ENCODE data around the gene BCAS1. TPM values are rescaled to one million over a fixed set of nuclear protein-coding genes. Genes with fewer than 3 reads are reported as not detected.
A peak's percentile ranks its signal among the peaks of the same experiment; 100 is the strongest.

BCAS1 gene
- total RNA-seq, 1 experiment from 2014 or later, result 0.17 TPM

DNA sequence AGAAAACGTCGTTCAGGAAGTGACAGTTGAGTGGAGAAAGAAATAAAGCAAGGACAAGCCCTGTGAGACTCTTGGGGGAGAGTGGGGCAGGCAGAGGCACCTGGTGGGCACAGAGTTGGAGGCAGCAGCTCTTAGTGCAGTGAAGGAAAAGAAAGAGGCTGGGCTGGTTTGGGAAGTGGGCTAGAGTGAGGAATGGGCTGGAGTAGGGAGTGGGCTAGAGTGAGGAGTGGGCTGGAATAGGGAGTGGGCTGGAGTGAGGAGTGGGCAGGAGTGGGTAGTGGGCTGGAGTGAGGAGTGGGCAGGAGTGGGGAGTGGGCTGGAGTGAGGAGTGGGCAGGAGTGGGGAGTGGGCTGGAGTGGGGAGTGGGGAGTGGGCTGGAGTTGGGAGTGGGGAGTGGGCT, 43.7 kb upstream of the BCAS1 start:
- BruUV-seq (replicated peaks), result no TSS peak

More for the DNA sequence above, 43.7 kb upstream of the BCAS1 start:
- Histone ChIP-seq H4K20me1 (ENCODE audit: insufficient read depth) (no peaks in the 10 kb centered on the region), H3K4me3 (replicated peaks in 1 of 2; ENCODE audit: low read depth in 1 of 2, low read length in 2 of 2) (no peak overlapping the region), H3K36me3 (ENCODE audit: control insufficient read depth in 1 of 2, insufficient read depth in 2 of 2, low read length in 2 of 2) (no peaks in the 10 kb centered on the region; a peak in 1 of 4 replicates), H3K27me3 (ENCODE audit: insufficient read depth, low read length) (no peaks in the 10 kb centered on the region), H3K79me2 (ENCODE audit: insufficient read depth, low read length) (no peaks in the 10 kb centered on the region), H3K4me2 (ENCODE audit: low read length) (no peak overlapping the region), H3K9ac (ENCODE audit: low read length) (no peak overlapping the region), H3K9me2 (ENCODE audit: insufficient read depth) (no peaks in the 10 kb centered on the region), H2AFZ (ENCODE audit: low read depth, low read length, poor library complexity, severe bottlenecking) (peak overlapping the region; percentile 75), H3K9me3 (ENCODE audit: control insufficient read depth in 1 of 2, insufficient read depth in 1 of 2, low read depth in 1 of 2, low read length in 2 of 2) (no peaks in the 10 kb centered on the region; a peak in 1 of 4 replicates), H3K27ac (ENCODE audit: low read depth, low read length) (no peak overlapping the region), H3K4me1 (ENCODE audit: control insufficient read depth in 1 of 2, insufficient read depth in 2 of 2, low read length in 2 of 2) (peaks cover 13 to 43% of the 10 kb centered on the region in 2 experiments; a peak in 3 of 4 replicates)
- intact Hi-C loops (cut with micrococcal nuclease), result no loop called here
- TF ChIP-seq SIN3A (IDR thresholded peaks at IDR 0.05; ENCODE audit: low read depth) (no peak), TCF7L2 (IDR thresholded peaks at IDR 0.05; ENCODE audit: borderline replicate concordance, extremely low read depth, insufficient read depth, insufficient read length) (no peak), ZNF274 (IDR thresholded peaks at IDR 0.05; ENCODE audit: low read depth, low read length) (no peak), EZH2 (IDR thresholded peaks at IDR 0.05) (no peak), FOSL1 (IDR thresholded peaks at IDR 0.05; ENCODE audit: low read depth) (no peak), EGR1 (IDR thresholded peaks at IDR 0.05; ENCODE audit: low read depth) (no peak), CEBPB (IDR thresholded peaks at IDR 0.05; ENCODE audit: low read depth) (no peak), SRF (IDR thresholded peaks at IDR 0.05; ENCODE audit: low read depth) (no peak), YY1 (IDR thresholded peaks at IDR 0.05; ENCODE audit: extremely low read depth, insufficient replicate concordance, low read depth, low read length) (no peak), POLR2A (IDR thresholded peaks at IDR 0.05; ENCODE audit: borderline replicate concordance, extremely low read depth, insufficient read depth, insufficient read length) (no peak), ELF1 (IDR thresholded peaks at IDR 0.05; ENCODE audit: borderline replicate concordance, low read depth) (no peak), CBX3 (IDR thresholded peaks at IDR 0.05; ENCODE audit: low read depth) (no peak), RAD21 (IDR thresholded peaks at IDR 0.05; ENCODE audit: low read depth) (no peak)
- TF ChIP-seq, protein P1, sequence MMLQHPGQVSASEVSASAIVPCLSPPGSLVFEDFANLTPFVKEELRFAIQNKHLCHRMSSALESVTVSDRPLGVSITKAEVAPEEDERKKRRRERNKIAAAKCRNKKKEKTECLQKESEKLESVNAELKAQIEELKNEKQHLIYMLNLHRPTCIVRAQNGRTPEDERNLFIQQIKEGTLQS (IDR thresholded peaks at IDR 0.05), result no peak
- TF ChIP-seq, protein P2, sequence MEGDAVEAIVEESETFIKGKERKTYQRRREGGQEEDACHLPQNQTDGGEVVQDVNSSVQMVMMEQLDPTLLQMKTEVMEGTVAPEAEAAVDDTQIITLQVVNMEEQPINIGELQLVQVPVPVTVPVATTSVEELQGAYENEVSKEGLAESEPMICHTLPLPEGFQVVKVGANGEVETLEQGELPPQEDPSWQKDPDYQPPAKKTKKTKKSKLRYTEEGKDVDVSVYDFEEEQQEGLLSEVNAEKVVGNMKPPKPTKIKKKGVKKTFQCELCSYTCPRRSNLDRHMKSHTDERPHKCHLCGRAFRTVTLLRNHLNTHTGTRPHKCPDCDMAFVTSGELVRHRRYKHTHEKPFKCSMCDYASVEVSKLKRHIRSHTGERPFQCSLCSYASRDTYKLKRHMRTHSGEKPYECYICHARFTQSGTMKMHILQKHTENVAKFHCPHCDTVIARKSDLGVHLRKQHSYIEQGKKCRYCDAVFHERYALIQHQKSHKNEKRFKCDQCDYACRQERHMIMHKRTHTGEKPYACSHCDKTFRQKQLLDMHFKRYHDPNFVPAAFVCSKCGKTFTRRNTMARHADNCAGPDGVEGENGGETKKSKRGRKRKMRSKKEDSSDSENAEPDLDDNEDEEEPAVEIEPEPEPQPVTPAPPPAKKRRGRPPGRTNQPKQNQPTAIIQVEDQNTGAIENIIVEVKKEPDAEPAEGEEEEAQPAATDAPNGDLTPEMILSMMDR (IDR thresholded peaks at IDR 0.05 in 2 of 3, conservative IDR thresholded peaks at IDR 0.05 in 1 of 3; ENCODE audit: borderline replicate concordance in 1 of 3, insufficient read depth in 1 of 3, low read depth in 2 of 3, low read length in 2 of 3), result no peak
- TF ChIP-seq, protein P3, sequence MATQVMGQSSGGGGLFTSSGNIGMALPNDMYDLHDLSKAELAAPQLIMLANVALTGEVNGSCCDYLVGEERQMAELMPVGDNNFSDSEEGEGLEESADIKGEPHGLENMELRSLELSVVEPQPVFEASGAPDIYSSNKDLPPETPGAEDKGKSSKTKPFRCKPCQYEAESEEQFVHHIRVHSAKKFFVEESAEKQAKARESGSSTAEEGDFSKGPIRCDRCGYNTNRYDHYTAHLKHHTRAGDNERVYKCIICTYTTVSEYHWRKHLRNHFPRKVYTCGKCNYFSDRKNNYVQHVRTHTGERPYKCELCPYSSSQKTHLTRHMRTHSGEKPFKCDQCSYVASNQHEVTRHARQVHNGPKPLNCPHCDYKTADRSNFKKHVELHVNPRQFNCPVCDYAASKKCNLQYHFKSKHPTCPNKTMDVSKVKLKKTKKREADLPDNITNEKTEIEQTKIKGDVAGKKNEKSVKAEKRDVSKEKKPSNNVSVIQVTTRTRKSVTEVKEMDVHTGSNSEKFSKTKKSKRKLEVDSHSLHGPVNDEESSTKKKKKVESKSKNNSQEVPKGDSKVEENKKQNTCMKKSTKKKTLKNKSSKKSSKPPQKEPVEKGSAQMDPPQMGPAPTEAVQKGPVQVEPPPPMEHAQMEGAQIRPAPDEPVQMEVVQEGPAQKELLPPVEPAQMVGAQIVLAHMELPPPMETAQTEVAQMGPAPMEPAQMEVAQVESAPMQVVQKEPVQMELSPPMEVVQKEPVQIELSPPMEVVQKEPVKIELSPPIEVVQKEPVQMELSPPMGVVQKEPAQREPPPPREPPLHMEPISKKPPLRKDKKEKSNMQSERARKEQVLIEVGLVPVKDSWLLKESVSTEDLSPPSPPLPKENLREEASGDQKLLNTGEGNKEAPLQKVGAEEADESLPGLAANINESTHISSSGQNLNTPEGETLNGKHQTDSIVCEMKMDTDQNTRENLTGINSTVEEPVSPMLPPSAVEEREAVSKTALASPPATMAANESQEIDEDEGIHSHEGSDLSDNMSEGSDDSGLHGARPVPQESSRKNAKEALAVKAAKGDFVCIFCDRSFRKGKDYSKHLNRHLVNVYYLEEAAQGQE (IDR thresholded peaks at IDR 0.05; ENCODE audit: low read depth), result no peak
- TF ChIP-seq, protein P4, sequence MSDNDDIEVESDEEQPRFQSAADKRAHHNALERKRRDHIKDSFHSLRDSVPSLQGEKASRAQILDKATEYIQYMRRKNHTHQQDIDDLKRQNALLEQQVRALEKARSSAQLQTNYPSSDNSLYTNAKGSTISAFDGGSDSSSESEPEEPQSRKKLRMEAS (IDR thresholded peaks at IDR 0.05), result no peak
- ChIA-PET RAD21 (ENCODE audit: low non-redundant PET in 1 of 2, low total read pairs in 2 of 2, uncharacterized antibody in 2 of 2, unreplicated experiment in 2 of 2) (no interaction called here), POLR2A (no interaction called here), CTCF (no interaction called here)
- DNase-seq (ENCODE audit: low read depth, low spot score) (no peak), ATAC-seq (no peak)
